HL-60 (cell line): Measurements from ENCODE around the gene TRIM74.
"Not testable (repeated sequence)": the region's sequence is repeated elsewhere in the genome, so short reads cannot be mapped to it uniquely, and the experiment has no call there.

Experiments used
- DNase-seq, 2 experiments: peaks; one replicate each; pipeline ENCODE4 v3.0.0-alpha.2; 2010 to 2020; ENCODE audit warnings: low read depth in 1 of 2, low spot score in 1 of 2
- H3K27ac ChIP-seq: fragments of 250-450 bp; sonication (Bioruptor Pico); replicated peaks from 2 replicates; pipeline ENCODE4 v1.5.1; 2020; ENCODE audit warnings: mild to moderate bottlenecking, moderate library complexity
- H3K27me3 ChIP-seq: fragments of 250-450 bp; sonication (Bioruptor Pico); 2 replicates; pipeline ENCODE4 v1.5.1; 2021; ENCODE audit warnings: mild to moderate bottlenecking, moderate library complexity; ENCODE audit not compliant: insufficient read depth, poor library complexity, severe bottlenecking
- H3K4me3 ChIP-seq: replicated peaks from 2 replicates; pipeline ENCODE4 v1.5.1; 2011; ENCODE audit warnings: mild to moderate bottlenecking, control low read depth, low read length; ENCODE audit not compliant: insufficient read depth

The TRIM74 gene

DNA sequence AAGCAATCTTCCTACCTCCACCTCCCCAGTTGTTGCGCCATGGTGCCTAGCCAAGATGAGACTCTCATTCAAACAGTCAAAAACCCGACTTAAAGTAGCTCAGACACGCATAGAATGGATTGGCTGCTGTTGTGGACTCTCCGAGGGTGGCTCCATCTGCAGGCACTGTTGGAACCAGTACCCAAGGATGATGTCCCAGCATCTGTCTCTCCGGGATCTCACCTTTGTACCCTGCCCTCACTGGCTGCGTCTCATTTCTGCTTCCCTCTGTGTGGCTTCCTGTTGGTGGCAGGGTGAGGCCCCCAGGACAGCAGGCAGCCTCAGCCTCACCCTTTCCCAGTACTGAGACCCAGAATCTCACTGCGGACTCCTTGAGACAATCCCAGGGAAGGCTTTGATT lies 5.5 kb upstream of the TRIM74 start:
- H3K27ac ChIP-seq, H3K4me3 ChIP-seq, H3K27me3 ChIP-seq, DNase-seq: not testable (repeated sequence)

DNA sequence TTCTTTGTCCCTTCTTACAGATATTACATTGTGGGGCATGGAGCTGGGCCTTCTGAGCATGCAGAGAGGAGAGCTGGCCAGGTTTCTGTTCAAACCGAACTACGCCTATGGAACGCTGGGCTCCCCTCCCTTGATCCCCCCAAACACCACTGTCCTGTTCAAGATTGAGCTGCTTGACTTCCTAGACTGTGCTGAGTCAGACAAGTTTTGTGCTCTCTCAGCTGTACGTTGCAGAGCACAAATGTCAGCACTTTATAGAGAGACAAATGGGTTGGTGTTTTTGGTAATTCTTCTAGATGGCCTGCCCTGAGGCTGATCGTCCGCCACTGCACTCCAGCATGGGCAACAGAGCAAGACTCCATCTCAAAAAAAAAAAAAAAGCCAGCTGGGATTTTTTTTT lies 2.2 kb upstream of the TRIM74 start:
- H3K27ac ChIP-seq, H3K27me3 ChIP-seq, H3K4me3 ChIP-seq, DNase-seq: not testable (repeated sequence)

GRCh38 chr7:72969688-72970087 lies 422 bp upstream of the TRIM74 start:
- not testable (repeated sequence) for H3K27ac ChIP-seq, DNase-seq, H3K4me3 ChIP-seq, H3K27me3 ChIP-seq

DNA sequence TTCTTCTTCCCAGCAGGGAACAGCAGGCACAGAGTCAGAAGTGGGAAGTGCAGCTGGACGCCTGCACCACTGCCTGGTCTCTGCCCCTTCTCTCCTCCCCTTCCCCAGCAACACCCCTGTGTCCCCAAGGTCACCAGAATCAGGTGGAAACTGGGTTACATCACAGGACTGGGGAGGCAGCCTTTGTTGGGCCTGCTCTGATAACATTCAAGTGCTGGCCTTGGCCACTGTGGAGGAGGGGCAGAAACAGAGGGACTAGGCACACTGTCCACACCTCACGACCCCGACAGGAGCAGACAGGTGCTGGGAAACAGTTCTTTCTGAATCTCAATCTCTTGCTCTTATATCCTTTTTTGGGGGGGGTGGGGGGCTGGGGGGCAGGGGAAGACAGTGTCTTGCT lies 2.4 kb downstream of the TRIM74 start:
- not testable (repeated sequence) for H3K27me3 ChIP-seq, H3K27ac ChIP-seq, DNase-seq, H3K4me3 ChIP-seq

GRCh38 chr7:72965186-72965975 lies 3.9 kb downstream of the TRIM74 start:
- not testable (repeated sequence) for H3K27ac ChIP-seq, DNase-seq, H3K27me3 ChIP-seq, H3K4me3 ChIP-seq

- DNase-seq: not testable (repeated sequence)
Observed at GRCh38 chr7:72963056-72963455, 6.2 kb downstream of the TRIM74 start.

GRCh38 chr7:72961346-72961650 lies 8.0 kb downstream of the TRIM74 start:
- not testable (repeated sequence) for H3K4me3 ChIP-seq, DNase-seq, H3K27ac ChIP-seq, H3K27me3 ChIP-seq

More at GRCh38 chr7:72963056-72963455, 6.2 kb downstream of the TRIM74 start:
- H3K27ac ChIP-seq, H3K4me3 ChIP-seq, H3K27me3 ChIP-seq: not testable (repeated sequence)

GRCh38 chr7:72960626-72961345 lies 8.5 kb downstream of the TRIM74 start:
- H3K27me3 ChIP-seq, H3K27ac ChIP-seq, DNase-seq, H3K4me3 ChIP-seq: not testable (repeated sequence)

- not testable (repeated sequence) for H3K27ac ChIP-seq, DNase-seq, H3K27me3 ChIP-seq, H3K4me3 ChIP-seq
Observed at GRCh38 chr7:72960029-72960428, 9.2 kb downstream of the TRIM74 start.

DNA sequence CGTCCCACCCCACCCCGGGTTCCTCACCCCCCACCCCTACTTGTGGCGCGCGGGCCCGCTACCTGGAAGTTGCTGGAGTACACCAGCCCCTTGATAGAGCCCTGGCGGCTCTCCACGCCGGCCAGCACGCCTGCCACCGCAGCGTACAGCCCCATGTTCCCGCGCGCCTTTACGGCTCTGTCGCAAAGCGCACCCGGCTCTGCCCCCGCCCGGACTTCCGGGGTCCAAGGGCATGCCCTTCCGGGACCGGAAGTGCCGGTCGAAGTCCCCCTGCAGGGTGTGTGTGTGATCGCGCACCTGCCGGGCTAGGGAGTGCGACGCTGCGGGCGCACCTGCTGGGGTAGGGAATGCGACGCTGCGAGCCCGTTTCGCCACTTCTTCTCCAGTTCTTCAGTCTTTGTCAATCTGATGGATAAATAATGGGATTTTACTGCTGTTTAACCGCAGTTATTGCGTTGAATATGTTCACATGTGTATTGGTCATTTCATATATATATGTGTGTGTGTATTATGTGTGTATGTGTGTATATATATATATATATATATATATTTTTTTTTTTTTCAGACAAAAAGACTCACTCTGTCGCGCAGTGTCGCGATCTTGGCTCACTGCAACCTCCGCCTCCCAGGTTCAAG lies 14.6 kb downstream of the TRIM74 start:
- DNase-seq: not testable (repeated sequence)
- 0 out of 2 replicates have a peak overlapping the region, but pooled peaks have one; percentile 48 for H3K27ac ChIP-seq

GRCh38 chr7:72953901-72954562 lies 15.2 kb downstream of the TRIM74 start:
- not testable (repeated sequence) for H3K27me3 ChIP-seq, DNase-seq, H3K27ac ChIP-seq
- peak overlapping the region; percentile 41 for H3K4me3 ChIP-seq

More for the DNA sequence above, 14.6 kb downstream of the TRIM74 start:
- peak overlapping the region; percentile 41 for H3K4me3 ChIP-seq
- not testable (repeated sequence) for H3K27me3 ChIP-seq

- DNase-seq, H3K27ac ChIP-seq, H3K27me3 ChIP-seq, H3K4me3 ChIP-seq: not testable (repeated sequence)
Observed at GRCh38 chr7:72950432-72950831, 18.8 kb downstream of the TRIM74 start.

DNA sequence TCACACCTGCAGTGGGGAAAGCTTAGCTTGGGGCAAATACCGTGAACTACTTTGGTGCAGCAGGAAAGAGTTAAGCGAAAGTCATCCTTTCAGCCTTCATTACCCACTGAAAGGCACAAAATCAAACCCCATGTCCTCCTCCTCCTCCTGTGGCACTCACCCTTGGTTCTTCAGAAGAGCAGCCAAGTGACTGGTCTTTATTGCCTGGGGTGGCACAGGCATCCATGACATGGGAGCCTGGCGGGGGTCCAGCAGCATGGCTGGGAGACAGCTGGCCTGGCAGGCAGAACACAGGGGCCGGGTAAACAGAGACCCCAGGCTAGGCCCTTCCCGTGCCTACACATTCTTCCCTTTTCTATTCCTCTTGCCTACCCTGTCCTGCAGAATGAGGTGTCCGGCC lies 19.6 kb downstream of the TRIM74 start:
- not testable (repeated sequence) for H3K27ac ChIP-seq, DNase-seq, H3K4me3 ChIP-seq, H3K27me3 ChIP-seq

DNA sequence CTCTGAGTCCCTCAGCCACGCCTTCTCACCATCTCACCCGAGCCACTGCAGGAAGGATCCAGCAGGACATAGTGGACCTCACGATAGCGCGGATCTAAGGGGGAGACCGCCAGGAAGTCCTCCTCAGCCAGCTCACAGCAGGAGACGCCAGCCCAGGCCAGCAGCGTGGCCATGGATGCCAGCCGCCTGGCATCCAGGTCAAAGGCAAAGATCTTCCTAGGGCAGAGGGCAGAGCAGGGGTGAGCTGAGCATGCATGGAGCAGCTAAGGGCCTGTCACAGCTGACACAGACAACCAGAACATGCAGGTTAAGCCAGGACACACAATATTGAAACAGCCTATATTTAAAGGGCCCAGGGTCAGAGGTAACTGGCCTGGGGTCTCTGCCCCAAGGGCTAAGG lies 20.0 kb downstream of the TRIM74 start:
- DNase-seq, H3K4me3 ChIP-seq, H3K27me3 ChIP-seq, H3K27ac ChIP-seq: not testable (repeated sequence)
